ENCODE measurements around the gene PROCR.
"Not testable (repeated sequence)": the region's sequence is repeated elsewhere in the genome, so short reads cannot be mapped to it uniquely, and the experiment has no call there.

Gene PROCR

DNA sequence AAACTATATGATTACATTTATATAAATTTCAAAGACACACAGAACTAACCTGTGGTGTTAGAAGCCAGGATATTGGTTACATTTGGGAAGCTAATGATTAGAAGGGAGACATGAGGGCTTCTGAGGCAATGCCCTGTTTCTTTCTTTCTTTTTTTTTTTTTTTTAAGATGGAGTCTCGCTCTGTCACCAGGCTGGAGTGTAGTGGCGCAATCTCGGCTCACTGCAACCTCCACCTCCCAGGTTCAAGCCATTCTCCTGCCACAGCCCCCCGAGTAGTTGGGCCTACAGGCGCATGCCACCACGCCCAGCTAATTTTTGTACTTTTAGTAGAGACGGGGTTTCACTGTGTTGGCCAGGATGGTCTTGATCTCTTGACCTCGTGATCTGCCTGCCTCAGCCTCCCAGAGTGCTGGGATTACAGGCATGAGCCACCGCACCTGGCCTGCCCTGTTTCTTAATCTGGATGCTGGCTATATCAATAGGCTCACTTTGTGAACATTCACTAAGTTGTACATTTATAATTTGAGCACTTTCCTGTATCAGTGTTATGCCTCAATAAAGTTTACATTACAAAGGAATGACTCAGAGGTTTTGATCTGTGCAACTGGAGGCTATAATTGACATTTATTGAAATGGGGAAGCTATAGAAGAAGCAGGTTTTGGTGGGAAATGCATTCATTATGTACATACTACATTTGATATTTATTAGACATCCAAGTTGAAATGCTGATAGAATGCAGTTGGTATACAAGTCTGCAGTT is 21.3 kb downstream of the PROCR start:
- not testable (repeated sequence) for DNase-seq (ENCODE audit: low read depth)

DNA sequence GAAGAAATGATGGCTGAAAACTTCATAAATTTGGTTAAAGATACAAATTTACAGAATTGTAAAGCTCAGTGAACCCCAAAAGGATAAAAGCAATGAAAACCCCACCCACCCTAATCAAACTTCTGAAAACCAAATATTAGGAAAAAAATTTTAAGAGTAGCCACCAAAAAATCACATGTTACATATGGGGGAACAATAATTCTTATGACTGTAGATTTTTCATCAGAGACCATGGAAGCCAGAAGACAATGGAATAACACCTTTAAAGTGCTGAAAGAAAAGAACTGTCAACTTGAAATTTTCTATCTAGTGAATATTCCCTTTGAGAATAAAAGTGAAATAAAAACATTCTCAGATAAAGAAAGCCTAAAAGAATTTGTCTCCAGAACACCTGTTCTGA is 24.4 kb downstream of the PROCR start:
- DNase-seq (ENCODE audit: low read depth) = no peak

DNA sequence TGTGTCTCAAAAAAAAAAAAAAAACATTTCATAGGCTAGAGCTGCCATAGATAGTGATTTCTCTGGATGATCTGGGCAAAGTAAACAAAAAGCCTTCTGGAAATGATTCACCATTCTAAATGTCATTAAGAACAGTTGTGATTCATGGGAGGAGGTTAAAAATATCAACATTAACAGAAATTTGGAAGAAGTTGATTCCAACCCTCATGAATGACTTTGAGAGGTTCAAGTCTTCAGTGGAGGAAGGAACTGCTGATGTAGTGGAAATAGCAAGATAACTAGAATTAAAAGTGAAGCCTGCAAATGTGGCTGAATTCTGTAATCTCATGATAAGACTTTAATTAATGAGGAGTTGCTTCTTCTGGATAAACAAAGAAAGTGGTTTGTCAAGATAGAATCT is 27.9 kb downstream of the PROCR start:
- DNase-seq (ENCODE audit: low read depth) = peak; percentile 19

DNA sequence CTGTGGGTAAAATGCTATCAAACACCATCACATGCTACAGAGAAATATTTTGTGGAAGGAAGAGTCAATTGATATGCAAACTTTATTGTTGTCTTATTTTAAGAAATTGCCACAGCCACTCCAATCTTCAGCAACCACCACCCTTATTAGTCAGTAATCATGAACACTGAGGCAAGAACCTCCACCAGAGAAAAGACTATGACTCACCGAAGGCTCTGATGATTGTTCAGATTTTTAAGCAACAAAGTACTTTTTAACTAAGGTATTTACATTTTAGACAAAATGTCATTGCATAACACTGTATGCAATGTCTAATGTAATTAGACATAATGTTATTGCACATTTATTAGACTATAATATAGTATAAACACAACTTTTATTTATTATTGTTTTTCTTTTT is 28.4 kb downstream of the PROCR start:
- DNase-seq (ENCODE audit: low read depth) = peak; percentile 54

DNA sequence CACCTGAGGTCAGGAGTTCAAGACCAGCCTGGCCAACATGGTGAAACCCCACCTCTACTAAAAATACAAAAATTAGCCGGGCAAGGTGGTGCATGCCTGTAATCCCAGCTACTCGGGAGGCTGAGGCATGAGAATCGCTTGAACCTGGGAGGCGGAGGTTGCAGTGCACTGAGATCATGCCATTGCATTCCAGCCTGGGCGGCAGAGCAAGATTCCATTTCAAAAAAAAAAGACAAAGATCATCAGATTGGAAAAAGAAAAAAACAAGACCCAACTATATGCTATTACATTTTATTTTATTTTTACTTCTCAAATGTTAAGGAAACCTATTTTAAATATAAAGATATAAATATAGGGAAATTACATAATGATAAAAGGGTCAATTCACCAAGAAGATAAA is 29.6 kb downstream of the PROCR start:
- DNase-seq (ENCODE audit: low read depth) = not testable (repeated sequence)

DNA sequence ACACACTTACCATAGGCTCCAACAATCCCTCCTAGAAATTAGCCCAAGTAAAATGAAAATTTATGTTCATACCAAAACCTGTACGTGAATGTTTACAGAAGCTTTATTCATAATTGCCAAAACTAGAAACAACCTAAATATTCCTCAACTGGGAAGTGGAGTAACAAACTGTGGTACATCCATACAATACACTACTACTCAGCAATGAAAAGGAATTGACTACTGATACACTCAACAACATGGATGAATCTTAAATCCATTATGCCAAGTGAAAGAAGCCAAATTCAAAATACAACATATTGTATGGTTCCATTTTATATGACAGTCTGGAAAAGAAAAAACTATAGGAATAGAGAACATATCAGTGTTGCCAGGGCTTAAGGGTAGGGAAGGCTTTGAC is 34.9 kb downstream of the PROCR start:
- DNase-seq (ENCODE audit: low read depth) = no peak

DNA sequence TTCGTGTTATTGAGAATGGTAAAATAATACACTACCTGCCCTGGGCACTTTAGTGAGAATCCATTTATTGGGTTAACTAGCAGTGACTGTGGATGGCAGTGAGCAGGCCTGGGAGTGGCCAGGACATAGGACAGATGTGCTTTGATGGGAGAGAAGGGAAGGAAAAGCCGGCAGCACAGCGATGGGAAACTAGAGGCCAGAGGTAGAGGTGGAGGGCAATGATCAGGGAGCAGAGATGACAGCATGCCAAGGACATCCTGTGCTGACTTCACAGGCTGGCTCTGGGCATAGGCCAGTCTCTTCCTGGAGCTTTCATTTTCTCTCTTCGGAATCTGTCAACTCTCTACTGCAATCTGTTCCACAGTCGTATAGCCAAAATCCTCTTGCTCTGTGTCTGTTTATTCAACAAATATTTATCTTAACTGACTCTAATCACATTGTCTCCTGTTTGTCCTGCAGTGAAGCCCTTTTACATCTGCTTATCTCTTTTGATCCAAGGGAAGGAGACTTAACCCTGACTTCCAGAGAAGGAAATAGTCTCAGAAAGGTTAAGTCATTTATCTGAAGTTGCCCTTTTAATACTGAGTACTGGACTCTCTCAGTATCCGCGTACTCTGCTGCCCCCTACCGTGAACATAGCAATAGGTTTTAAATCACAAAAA is 36.2 kb downstream of the PROCR start:
- DNase-seq (ENCODE audit: low read depth) = peak; percentile 59

DNA sequence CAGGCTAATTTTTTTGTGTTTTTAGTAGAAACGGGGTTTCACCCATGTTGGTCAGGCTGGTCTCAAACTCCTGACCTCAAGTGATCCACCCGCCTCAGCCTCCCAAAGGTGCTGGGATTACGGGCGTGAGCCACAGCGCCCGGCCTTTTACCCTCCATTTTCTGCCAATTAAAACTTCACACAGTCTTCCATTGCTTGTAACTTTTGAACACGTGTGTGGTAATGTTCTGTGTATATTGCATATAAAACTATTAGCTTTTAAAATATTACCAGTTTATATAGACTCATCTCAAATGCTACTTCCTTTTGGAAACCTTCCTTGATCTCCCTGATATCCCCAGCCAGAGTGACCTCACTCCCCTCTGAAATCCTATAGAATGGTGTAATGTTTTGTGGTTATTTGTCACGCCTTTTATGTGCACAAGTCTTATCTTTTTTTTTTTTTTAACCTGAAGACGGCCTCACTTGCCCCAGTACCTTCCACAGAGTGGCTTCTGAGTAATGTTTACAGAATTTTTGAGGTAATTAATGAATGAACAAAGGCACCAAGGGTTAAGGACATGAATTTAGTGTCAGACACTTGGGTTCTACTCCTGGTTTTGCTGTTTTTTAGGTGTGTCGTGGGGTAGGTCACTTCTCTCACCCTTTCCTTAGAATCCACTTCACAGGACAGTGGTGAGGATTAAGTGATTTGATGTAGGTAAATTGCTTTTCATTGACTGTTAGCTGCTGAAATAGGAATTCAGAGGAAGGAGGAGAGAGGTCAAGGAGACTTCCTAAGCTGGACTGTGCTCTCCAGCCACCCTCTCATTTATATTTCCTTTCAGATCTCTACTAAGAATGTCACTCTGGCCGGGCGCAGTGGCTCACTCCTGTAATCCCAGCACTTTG is 43.4 kb downstream of the PROCR start:
- no peak for DNase-seq (ENCODE audit: low read depth)

DNA sequence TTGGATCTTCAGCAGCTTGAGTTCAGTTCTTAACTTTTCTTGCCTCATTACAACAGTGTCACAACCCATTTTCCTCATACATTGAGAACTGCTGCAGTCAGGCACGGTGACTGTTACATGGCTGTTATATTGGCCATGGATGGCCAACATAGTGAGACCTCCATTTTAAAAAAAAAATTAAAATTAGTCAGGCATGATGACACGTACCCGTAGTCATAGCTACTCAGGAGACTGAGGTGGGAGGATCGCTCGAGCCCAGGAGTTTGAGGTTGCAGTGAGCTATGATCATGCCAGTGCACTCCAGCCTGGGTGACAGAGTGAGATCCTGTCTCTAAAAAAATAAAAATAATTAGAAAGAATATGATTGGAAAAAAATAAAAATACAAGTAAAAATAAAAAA is 44.7 kb downstream of the PROCR start:
- DNase-seq (ENCODE audit: low read depth) = no peak

DNA sequence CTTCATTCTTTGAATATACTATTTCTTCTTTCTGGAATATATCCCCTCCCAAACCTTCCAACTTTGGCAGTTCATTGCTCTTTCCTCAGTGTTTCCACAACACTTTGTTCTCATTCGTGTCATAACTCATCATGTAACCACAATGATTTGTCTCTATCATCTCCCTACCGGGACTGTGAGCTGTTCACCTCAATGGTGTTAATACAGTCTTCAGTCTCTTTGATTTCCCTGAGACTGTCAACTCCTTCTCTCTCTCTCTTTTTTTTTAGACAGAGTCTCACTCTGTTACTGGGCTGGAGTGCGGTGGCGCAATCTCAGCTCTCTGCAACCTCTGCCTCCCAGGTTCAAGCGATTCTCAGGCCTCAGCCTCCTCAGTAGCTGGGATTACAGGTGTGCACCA is 52.1 kb downstream of the PROCR start:
- DNase-seq (ENCODE audit: low read depth) = no peak

DNA sequence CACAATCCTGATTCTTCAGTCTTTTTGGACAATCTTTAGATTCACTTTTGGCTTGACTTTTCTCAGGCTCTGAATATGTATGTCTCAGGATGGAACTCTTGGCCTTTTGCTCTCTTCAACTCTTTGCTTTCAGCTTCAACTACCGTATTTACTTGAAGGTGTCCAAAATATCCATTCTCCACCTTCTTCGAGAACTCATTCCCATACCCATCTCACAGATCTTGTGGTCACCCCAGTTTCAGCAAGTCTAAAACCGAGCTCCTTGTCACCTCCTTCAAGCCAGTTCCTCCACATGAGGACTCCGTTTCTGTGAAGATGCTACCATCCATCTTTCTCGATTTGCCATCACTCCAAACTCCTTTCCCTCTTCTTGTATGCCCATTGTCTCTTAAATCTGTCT is 52.7 kb downstream of the PROCR start:
- DNase-seq (ENCODE audit: low read depth) = no peak

DNA sequence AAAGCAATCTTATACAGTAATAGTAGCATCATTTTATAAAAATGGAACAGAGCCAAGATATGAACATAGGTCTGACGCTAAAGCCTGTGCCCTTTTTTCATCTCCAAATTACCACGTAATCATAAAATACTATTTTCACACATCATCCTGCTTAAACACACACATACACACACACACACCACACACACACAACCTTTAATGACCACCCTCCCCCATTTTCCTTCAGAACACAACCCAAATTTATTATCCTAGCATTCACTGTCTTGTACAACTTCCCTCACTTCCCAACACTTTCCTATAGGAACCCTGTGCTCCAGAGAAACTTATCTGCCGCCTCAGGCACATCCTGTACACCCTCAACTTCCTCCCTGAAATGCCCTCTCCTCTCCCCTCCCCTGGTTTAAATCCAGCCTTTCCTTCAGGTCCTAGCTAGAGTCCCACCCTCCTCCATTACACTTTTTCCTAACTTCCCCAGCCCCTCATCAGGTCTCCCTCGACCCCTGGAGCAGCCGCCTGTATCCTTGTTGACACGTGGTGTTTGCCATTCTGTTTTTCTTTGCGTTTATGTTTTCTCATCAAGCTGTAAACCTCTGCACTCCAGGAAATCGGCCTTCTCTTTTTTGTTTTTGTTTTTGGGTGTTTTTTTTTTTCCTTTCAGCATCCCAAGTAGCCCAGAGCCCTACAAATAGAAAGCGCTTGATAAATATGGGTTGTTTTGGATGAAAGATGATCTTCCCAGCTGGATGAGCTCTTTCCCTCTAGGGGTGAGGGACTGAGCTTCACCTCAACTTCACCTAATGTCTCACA is 53.6 kb downstream of the PROCR start:
- no peak for DNase-seq (ENCODE audit: low read depth)

DNA sequence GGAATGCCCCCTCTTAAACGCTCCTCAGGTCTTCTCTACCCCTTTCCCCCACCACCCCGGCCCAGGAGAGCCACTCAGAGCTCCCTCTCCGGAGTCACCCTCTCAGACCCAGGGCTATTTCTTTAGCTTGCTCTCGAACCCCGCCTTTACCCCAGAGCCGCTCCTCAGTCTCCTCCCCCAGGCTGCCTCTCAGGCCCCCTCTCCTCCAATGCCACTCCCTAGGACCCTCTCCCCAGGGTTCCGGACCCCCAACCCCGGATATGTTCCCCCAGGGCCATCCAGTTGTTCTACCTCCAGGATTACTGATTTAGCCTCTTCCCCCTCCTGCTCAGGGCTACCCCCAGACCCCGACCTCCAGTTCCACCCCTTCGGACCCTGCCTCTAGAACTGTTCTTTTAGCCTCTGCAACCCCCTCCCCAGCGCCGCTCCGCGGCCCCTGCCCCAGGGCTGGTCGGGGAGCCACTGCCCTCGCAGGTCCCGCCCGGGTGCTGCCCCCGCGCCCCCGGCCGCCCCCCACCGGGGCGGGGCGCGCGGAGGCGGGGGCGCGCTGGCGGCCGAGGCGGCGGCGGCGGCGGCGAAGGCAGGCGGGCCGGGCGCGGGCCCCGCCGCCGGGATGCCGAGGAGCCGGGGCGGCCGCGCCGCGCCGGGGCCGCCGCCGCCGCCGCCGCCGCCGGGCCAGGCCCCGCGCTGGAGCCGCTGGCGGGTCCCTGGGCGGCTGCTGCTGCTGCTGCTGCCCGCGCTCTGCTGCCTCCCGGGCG is 54.4 kb downstream of the PROCR start, which contains the start of gene MMP24:
MMP24 (plus strand) TSS at position 565 of the 758 bp plus-strand sequence; CDS start at position 614, 49 bp downstream.
- DNase-seq (ENCODE audit: low read depth) = no peak

All from GM04504 (cell line).